Measurements from ENCODE around the gene ALLC.

GRCh38 chr2:3741867-3742602, 84.0 kb downstream of the ALLC start:
- TF ChIP-seq POLR2A (IDR thresholded peaks at IDR 0.05): no peak
- no peak for TF ChIP-seq POLR2AphosphoS5 (IDR thresholded peaks at IDR 0.05)
